GM23338 (cell line): ENCODE results near the gene RCL1. TPM values are rescaled to one million over a fixed set of nuclear protein-coding genes. Genes with fewer than 3 reads are reported as not detected.
A peak's percentile ranks its signal among the peaks of the same experiment; 100 is the strongest.

Experiments
- ATAC-seq: fragments of 200-7000 bp; cut with Tn5 transposase; 3 replicates; pipeline ENCODE4 v1.9.1; 2020
- DNase-seq: peaks from one replicate; pipeline ENCODE4 v3.0.0-alpha.2; 2015; ENCODE audit warnings: low spot score
- H2AFZ ChIP-seq: fragments of 200-600 bp; sonication (generic); 2 replicates; pipeline ENCODE4 v1.8.0; 2016; ENCODE audit warnings: antibody characterized with exemption, mild to moderate bottlenecking, moderate library complexity
- H3F3A ChIP-seq: fragments of 200-600 bp; sonication (generic); replicated peaks from 2 replicates; pipeline ENCODE4 v1.8.0; 2017; ENCODE audit warnings: antibody characterized with exemption, mixed run types, low read depth
- H3K27ac ChIP-seq: fragments of 200-600 bp; sonication (generic); 2 replicates; pipeline ENCODE4 v1.6.1; 2016; ENCODE audit warnings: low read depth
- H3K27me3 ChIP-seq: fragments of 200-600 bp; sonication (generic); 2 replicates; pipeline ENCODE4 v1.8.0; 2016; ENCODE audit warnings: mild to moderate bottlenecking, mixed run types, moderate library complexity; ENCODE audit not compliant: insufficient read depth
- H3K36me3 ChIP-seq: fragments of 200-600 bp; sonication (generic); 2 replicates; pipeline ENCODE4 v1.8.0; 2016; ENCODE audit warnings: mild to moderate bottlenecking; ENCODE audit not compliant: insufficient read depth
- H3K4me1 ChIP-seq: fragments of 200-600 bp; sonication (generic); 2 replicates; pipeline ENCODE4 v1.8.0; 2016; ENCODE audit warnings: mild to moderate bottlenecking, moderate library complexity; ENCODE audit not compliant: insufficient read depth
- H3K4me2 ChIP-seq: fragments of 200-600 bp; sonication (generic); 2 replicates; pipeline ENCODE4 v1.7.1; 2017; ENCODE audit warnings: mixed run types
- H3K4me3 ChIP-seq: fragments of 200-600 bp; sonication (generic); 2 replicates; pipeline ENCODE4 v1.6.1; 2016; ENCODE audit warnings: mixed run types
- H3K79me2 ChIP-seq: fragments of 200-600 bp; sonication (generic); replicated peaks from 2 replicates; pipeline ENCODE4 v1.8.0; 2017; ENCODE audit warnings: mild to moderate bottlenecking; ENCODE audit not compliant: insufficient read depth
- H3K9me2 ChIP-seq: fragments of 200-600 bp; sonication (generic); 2 replicates; pipeline ENCODE4 v1.8.0; 2017; ENCODE audit not compliant: insufficient read depth
- H4K20me1 ChIP-seq: fragments of 200-600 bp; sonication (generic); replicated peaks from 2 replicates; pipeline ENCODE4 v1.8.0; 2017; ENCODE audit warnings: mild to moderate bottlenecking; ENCODE audit not compliant: insufficient read depth
- H3K27ac Mint-ChIP-seq: 2 replicates; pipeline ENCODE4 v1.8.0; 2020; ENCODE audit warnings: inconsistent platforms, mild to moderate bottlenecking, moderate library complexity, mixed read lengths
- H3K27me3 Mint-ChIP-seq: 3 replicates; pipeline ENCODE4 v1.8.0; 2022; ENCODE audit warnings: low read depth, mild to moderate bottlenecking, moderate library complexity, mixed read lengths, inconsistent platforms; ENCODE audit not compliant: insufficient read depth, poor library complexity
- H3K36me3 Mint-ChIP-seq: 3 replicates; pipeline ENCODE4 v1.8.0; 2021; ENCODE audit warnings: low read depth, mild to moderate bottlenecking, inconsistent platforms, moderate library complexity, mixed read lengths
- H3K4me1 Mint-ChIP-seq: 3 replicates; pipeline ENCODE4 v1.8.0; 2020; ENCODE audit warnings: mild to moderate bottlenecking, inconsistent platforms, mixed read lengths
- H3K4me3 Mint-ChIP-seq: 3 replicates; pipeline ENCODE4 v1.8.0; 2021; ENCODE audit warnings: moderate library complexity, mild to moderate bottlenecking, inconsistent platforms, mixed read lengths
- H3K9me3 Mint-ChIP-seq: 3 replicates; pipeline ENCODE4 v1.8.0; 2020; ENCODE audit warnings: moderate library complexity, mild to moderate bottlenecking, inconsistent platforms, mixed read lengths
- EZH2 ChIP-seq: fragments of 200-600 bp; sonication (generic); IDR thresholded peaks from one replicate; pipeline ENCODE4 v1.8.0; 2017; ENCODE audit warnings: antibody characterized with exemption, mild to moderate bottlenecking, low read depth; ENCODE audit not compliant: unreplicated experiment
- EZH2phosphoT487 ChIP-seq: fragments of 200-600 bp; sonication (generic); IDR thresholded peaks from one replicate; pipeline ENCODE4 v1.8.1; 2018; ENCODE audit warnings: antibody characterized with exemption; ENCODE audit not compliant: unreplicated experiment
- JUNB ChIP-seq: IDR thresholded peaks from one replicate; pipeline ENCODE4 v1.6.1; 2016; ENCODE audit warnings: antibody characterized with exemption; ENCODE audit not compliant: unreplicated experiment
- STAT1 ChIP-seq: IDR thresholded peaks from one replicate; pipeline ENCODE4 v1.6.1; 2016; ENCODE audit warnings: antibody characterized with exemption; ENCODE audit not compliant: unreplicated experiment
- polyA plus RNA-seq: library from polyadenylated mRNA; unstranded; fragments of >200 nt; fragmentation: Nextera tagmentation; extraction: Ambion mirVana; gene quantifications from 2 replicates; pipeline ENCODE4 v1.2.1, GENCODE V29; 2016
- total RNA-seq: library from RNA; depleted of rRNA; stranded (reverse); fragments of >200 nt; shearing (Covaris generic); gene quantifications from 2 replicates; pipeline ENCODE4 v1.2.3, GENCODE V29; 2014
- TF ChIP-seq, protein P1 (sequence below): fragments of 250-450 bp; sonication (Bioruptor Pico); IDR thresholded peaks from 2 replicates; pipeline ENCODE4 v1.5.0; 2020; ENCODE audit warnings: mild to moderate bottlenecking, moderate library complexity
- TF ChIP-seq, protein P2 (sequence below): IDR thresholded peaks from one replicate; pipeline ENCODE4 v1.6.1; 2018; ENCODE audit warnings: antibody characterized with exemption; ENCODE audit not compliant: unreplicated experiment
- TF ChIP-seq, protein P3 (sequence below), 2 experiments: fragments of 200-600 bp in 1 of 2; sonication (generic) in 1 of 2; conservative IDR thresholded peaks; 2 replicates each; pipeline versions ENCODE4 v1.5.1 to v1.6.1; 2016 to 2017; ENCODE audit warnings: antibody characterized with exemption in 2 of 2, low read depth in 2 of 2, mild to moderate bottlenecking in 2 of 2, moderate library complexity in 1 of 2

RCL1 gene
- total and polyA plus RNA-seq, 2 experiments from 2014 or later: 19.3 to 41.2 TPM

DNA sequence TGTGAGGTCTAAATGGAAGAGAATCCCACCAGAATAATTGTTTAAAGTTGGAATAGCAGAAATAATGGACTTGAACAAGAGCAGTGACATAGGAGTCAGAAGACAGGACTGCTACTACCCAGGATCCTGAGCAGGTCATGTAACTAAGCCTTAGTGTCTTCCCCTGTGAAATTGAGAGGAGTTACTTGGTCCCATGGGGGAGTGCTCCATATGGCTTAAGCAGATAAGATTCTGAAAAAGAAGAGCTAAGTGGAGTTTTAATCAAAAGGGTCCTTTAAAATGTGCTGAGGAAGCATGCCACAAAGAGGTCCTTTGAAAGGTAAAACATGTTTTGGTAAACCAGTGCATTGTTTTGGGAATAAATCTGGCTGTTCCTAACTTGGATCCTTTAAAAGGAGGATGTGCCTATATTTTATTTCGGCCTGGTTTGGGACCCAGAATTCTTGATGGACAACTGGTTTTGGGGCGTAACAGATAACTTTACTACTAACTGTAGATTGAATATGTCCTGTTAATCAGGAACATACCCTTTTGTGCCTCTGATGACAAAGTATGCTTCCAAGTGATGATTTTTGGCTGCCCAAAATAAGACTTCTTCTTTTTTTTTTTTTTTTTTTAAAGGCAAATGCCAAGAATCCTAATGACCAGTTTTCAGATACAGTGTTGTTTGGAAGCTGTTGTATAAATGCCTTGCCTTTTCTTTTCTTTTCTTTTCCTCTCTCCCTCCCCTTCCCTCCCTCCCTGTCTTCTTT lies 5.7 kb downstream of the RCL1 start:
- H3K27me3 Mint-ChIP-seq: no peaks in the 10 kb centered on the region

More for the DNA sequence above, 5.7 kb downstream of the RCL1 start:
- 0 out of 2 replicates have a peak overlapping the region, but pooled peaks have one; percentile 46 for H3K27ac ChIP-seq
- peaks cover 33% of the 10 kb centered on the region for H3K4me1 ChIP-seq
- H3K36me3 ChIP-seq: no peaks in the 10 kb centered on the region
- no peak overlapping the region for H3K4me3 ChIP-seq
- ATAC-seq: peak; percentile 34
- H3K4me2 ChIP-seq: peak overlapping the region; percentile 49; the same call in 1 of the 2 replicates
- Mint-ChIP-seq H3K36me3 (peaks cover 18% of the 10 kb centered on the region; the same call in 2 of the 3 replicates), H3K4me1 (peaks cover 34% of the 10 kb centered on the region), H3K27ac (peak overlapping the region; percentile 13), H3K4me3 (no peak overlapping the region; the same call in 2 of the 3 replicates), H3K9me3 (peaks cover 6% of the 10 kb centered on the region; the same call in 2 of the 3 replicates)
- peaks cover 99% of the 10 kb centered on the region for H3K79me2 ChIP-seq
- no peaks in the 10 kb centered on the region for H3K9me2 ChIP-seq
- H2AFZ ChIP-seq: no peak overlapping the region
- no peaks in the 10 kb centered on the region for H3K27me3 ChIP-seq
- peak; percentile 15 for DNase-seq
- 0 out of 2 replicates have a peak, but pooled peaks cover 2% of the 10 kb centered on the region for H3F3A ChIP-seq
- TF ChIP-seq, protein P1, sequence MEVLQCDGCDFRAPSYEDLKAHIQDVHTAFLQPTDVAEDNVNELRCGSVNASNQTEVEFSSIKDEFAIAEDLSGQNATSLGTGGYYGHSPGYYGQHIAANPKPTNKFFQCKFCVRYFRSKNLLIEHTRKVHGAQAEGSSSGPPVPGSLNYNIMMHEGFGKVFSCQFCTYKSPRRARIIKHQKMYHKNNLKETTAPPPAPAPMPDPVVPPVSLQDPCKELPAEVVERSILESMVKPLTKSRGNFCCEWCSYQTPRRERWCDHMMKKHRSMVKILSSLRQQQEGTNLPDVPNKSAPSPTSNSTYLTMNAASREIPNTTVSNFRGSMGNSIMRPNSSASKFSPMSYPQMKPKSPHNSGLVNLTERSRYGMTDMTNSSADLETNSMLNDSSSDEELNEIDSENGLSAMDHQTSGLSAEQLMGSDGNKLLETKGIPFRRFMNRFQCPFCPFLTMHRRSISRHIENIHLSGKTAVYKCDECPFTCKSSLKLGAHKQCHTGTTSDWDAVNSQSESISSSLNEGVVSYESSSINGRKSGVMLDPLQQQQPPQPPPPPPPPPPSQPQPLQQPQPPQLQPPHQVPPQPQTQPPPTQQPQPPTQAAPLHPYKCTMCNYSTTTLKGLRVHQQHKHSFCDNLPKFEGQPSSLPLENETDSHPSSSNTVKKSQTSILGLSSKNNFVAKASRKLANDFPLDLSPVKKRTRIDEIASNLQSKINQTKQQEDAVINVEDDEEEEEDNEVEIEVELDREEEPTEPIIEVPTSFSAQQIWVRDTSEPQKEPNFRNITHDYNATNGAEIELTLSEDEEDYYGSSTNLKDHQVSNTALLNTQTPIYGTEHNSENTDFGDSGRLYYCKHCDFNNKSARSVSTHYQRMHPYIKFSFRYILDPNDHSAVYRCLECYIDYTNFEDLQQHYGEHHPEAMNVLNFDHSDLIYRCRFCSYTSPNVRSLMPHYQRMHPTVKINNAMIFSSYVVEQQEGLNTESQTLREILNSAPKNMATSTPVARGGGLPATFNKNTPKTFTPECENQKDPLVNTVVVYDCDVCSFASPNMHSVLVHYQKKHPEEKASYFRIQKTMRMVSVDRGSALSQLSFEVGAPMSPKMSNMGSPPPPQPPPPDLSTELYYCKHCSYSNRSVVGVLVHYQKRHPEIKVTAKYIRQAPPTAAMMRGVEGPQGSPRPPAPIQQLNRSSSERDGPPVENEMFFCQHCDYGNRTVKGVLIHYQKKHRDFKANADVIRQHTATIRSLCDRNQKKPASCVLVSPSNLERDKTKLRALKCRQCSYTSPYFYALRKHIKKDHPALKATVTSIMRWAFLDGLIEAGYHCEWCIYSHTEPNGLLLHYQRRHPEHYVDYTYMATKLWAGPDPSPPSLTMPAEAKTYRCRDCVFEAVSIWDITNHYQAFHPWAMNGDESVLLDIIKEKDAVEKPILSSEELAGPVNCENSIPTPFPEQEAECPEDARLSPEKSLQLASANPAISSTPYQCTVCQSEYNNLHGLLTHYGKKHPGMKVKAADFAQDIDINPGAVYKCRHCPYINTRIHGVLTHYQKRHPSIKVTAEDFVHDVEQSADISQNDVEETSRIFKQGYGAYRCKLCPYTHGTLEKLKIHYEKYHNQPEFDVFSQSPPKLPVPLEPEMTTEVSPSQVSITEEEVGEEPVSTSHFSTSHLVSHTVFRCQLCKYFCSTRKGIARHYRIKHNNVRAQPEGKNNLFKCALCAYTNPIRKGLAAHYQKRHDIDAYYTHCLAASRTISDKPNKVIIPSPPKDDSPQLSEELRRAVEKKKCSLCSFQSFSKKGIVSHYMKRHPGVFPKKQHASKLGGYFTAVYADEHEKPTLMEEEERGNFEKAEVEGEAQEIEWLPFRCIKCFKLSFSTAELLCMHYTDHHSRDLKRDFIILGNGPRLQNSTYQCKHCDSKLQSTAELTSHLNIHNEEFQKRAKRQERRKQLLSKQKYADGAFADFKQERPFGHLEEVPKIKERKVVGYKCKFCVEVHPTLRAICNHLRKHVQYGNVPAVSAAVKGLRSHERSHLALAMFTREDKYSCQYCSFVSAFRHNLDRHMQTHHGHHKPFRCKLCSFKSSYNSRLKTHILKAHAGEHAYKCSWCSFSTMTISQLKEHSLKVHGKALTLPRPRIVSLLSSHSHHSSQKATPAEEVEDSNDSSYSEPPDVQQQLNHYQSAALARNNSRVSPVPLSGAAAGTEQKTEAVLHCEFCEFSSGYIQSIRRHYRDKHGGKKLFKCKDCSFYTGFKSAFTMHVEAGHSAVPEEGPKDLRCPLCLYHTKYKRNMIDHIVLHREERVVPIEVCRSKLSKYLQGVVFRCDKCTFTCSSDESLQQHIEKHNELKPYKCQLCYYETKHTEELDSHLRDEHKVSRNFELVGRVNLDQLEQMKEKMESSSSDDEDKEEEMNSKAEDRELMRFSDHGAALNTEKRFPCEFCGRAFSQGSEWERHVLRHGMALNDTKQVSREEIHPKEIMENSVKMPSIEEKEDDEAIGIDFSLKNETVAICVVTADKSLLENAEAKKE: no peak
- TF ChIP-seq JUNB (no peak), EZH2phosphoT487 (no peak), EZH2 (no peak), STAT1 (no peak)
- TF ChIP-seq, protein P2, sequence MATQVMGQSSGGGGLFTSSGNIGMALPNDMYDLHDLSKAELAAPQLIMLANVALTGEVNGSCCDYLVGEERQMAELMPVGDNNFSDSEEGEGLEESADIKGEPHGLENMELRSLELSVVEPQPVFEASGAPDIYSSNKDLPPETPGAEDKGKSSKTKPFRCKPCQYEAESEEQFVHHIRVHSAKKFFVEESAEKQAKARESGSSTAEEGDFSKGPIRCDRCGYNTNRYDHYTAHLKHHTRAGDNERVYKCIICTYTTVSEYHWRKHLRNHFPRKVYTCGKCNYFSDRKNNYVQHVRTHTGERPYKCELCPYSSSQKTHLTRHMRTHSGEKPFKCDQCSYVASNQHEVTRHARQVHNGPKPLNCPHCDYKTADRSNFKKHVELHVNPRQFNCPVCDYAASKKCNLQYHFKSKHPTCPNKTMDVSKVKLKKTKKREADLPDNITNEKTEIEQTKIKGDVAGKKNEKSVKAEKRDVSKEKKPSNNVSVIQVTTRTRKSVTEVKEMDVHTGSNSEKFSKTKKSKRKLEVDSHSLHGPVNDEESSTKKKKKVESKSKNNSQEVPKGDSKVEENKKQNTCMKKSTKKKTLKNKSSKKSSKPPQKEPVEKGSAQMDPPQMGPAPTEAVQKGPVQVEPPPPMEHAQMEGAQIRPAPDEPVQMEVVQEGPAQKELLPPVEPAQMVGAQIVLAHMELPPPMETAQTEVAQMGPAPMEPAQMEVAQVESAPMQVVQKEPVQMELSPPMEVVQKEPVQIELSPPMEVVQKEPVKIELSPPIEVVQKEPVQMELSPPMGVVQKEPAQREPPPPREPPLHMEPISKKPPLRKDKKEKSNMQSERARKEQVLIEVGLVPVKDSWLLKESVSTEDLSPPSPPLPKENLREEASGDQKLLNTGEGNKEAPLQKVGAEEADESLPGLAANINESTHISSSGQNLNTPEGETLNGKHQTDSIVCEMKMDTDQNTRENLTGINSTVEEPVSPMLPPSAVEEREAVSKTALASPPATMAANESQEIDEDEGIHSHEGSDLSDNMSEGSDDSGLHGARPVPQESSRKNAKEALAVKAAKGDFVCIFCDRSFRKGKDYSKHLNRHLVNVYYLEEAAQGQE: no peak
- TF ChIP-seq, protein P3, sequence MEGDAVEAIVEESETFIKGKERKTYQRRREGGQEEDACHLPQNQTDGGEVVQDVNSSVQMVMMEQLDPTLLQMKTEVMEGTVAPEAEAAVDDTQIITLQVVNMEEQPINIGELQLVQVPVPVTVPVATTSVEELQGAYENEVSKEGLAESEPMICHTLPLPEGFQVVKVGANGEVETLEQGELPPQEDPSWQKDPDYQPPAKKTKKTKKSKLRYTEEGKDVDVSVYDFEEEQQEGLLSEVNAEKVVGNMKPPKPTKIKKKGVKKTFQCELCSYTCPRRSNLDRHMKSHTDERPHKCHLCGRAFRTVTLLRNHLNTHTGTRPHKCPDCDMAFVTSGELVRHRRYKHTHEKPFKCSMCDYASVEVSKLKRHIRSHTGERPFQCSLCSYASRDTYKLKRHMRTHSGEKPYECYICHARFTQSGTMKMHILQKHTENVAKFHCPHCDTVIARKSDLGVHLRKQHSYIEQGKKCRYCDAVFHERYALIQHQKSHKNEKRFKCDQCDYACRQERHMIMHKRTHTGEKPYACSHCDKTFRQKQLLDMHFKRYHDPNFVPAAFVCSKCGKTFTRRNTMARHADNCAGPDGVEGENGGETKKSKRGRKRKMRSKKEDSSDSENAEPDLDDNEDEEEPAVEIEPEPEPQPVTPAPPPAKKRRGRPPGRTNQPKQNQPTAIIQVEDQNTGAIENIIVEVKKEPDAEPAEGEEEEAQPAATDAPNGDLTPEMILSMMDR (conservative IDR thresholded peaks at IDR 0.05; ENCODE audit: low read depth in 2 of 2): no peak
- peaks cover 48% of the 10 kb centered on the region for H4K20me1 ChIP-seq
